Inflammatory macrophage treated with lipopolysaccharide for 1 hour (primary cell): Measurements from ENCODE around the gene EGFR.
"Not testable (repeated sequence)": the region's sequence is repeated elsewhere in the genome, so short reads cannot be mapped to it uniquely, and the experiment has no call there.

Experiments
- DNase-seq, 2 donors: peaks; one replicate each; pipeline ENCODE4 v3.0.0-alpha.2; 2020 to 2022

Gene EGFR

GRCh38 chr7:55016061-55016745 lies 2.6 kb upstream of the EGFR start:
- DNase-seq, result no peak

GRCh38 chr7:55016746-55017090 lies 2.1 kb upstream of the EGFR start:
- no peak for DNase-seq

GRCh38 chr7:55017841-55018240 lies 976 bp upstream of the EGFR start:
- no peak for DNase-seq

- no peak for DNase-seq
These were observed 424 bp downstream of the EGFR start for GRCh38 chr7:55019191-55019690.

GRCh38 chr7:55019691-55020465 lies 1.1 kb downstream of the EGFR start:
- no peak for DNase-seq

- DNase-seq, result no peak
These were observed 1.7 kb downstream of the EGFR start for GRCh38 chr7:55020466-55020871.

- DNase-seq, result no peak
These were observed 2.2 kb downstream of the EGFR start for GRCh38 chr7:55021053-55021452.

- DNase-seq, result no peak
These were observed 3.5 kb downstream of the EGFR start for GRCh38 chr7:55022002-55022985.

GRCh38 chr7:55023841-55024505 lies 5.2 kb downstream of the EGFR start:
- DNase-seq, result no peak

- no peak for DNase-seq
These were observed 6.0 kb downstream of the EGFR start for GRCh38 chr7:55024776-55025175.

GRCh38 chr7:55026086-55026790 lies 7.4 kb downstream of the EGFR start:
- DNase-seq, result no peak

- no peak for DNase-seq
These were observed 8.2 kb downstream of the EGFR start for GRCh38 chr7:55026867-55027490.

GRCh38 chr7:55028011-55028410 lies 9.2 kb downstream of the EGFR start:
- no peak for DNase-seq

GRCh38 chr7:55030314-55030713 lies 11.5 kb downstream of the EGFR start:
- no peak for DNase-seq

- no peak for DNase-seq
These were observed 12.3 kb downstream of the EGFR start for GRCh38 chr7:55031075-55031474.

- DNase-seq, result no peak
These were observed 13.4 kb downstream of the EGFR start for GRCh38 chr7:55032069-55032699.

GRCh38 chr7:55033236-55033846 lies 14.5 kb downstream of the EGFR start:
- no peak for DNase-seq

GRCh38 chr7:55034776-55035175 lies 16.0 kb downstream of the EGFR start:
- DNase-seq, result no peak

- not testable (repeated sequence) for DNase-seq
These were observed 16.6 kb downstream of the EGFR start for GRCh38 chr7:55035410-55035809.

GRCh38 chr7:55036950-55037736 lies 18.3 kb downstream of the EGFR start:
- DNase-seq, result no peak
